ENCODE results near the gene RNASEL.

The RNASEL gene

DNA sequence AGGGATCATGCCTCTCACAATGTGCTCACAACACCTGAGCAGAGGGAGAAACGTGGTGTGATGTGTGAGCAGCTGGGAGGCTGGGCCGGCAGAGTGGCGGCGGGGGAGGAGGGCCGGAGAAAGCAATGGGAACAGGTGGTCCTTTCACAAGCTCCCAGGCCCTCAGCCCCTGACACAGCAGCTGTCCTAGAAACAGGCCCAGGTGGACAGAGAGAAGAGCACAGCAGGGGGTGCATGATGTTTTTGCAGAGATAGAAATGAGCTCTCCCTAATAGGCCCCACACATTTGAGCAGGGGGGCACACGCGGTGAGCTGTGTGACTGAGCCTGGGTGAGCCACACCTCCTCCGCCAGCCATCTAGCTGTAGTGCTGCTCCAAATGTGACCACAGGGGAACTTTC, 22.7 kb upstream of the RNASEL start:
- Histone ChIP-seq H2AFZ (no peak overlapping the region), H3K4me2 (ENCODE audit: low read length) (no peak overlapping the region), H3K79me2 (no peaks in the 10 kb centered on the region), H3K9ac (no peak overlapping the region), H3K27ac (no peak overlapping the region), H3K4me1 (no peaks in the 10 kb centered on the region), H3K27me3 (ENCODE audit: control insufficient read depth, insufficient read depth, low read length) (no peaks in the 10 kb centered on the region), H3K36me3 (ENCODE audit: control insufficient read depth, insufficient read depth, low read length) (no peaks in the 10 kb centered on the region), H3K4me3 (ENCODE audit: low read depth, low read length) (no peak overlapping the region), H3K9me3 (ENCODE audit: control insufficient read depth, low read length) (no peaks in the 10 kb centered on the region)
- TF ChIP-seq, protein P1, sequence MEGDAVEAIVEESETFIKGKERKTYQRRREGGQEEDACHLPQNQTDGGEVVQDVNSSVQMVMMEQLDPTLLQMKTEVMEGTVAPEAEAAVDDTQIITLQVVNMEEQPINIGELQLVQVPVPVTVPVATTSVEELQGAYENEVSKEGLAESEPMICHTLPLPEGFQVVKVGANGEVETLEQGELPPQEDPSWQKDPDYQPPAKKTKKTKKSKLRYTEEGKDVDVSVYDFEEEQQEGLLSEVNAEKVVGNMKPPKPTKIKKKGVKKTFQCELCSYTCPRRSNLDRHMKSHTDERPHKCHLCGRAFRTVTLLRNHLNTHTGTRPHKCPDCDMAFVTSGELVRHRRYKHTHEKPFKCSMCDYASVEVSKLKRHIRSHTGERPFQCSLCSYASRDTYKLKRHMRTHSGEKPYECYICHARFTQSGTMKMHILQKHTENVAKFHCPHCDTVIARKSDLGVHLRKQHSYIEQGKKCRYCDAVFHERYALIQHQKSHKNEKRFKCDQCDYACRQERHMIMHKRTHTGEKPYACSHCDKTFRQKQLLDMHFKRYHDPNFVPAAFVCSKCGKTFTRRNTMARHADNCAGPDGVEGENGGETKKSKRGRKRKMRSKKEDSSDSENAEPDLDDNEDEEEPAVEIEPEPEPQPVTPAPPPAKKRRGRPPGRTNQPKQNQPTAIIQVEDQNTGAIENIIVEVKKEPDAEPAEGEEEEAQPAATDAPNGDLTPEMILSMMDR (IDR thresholded peaks at IDR 0.05) = no peak

DNA sequence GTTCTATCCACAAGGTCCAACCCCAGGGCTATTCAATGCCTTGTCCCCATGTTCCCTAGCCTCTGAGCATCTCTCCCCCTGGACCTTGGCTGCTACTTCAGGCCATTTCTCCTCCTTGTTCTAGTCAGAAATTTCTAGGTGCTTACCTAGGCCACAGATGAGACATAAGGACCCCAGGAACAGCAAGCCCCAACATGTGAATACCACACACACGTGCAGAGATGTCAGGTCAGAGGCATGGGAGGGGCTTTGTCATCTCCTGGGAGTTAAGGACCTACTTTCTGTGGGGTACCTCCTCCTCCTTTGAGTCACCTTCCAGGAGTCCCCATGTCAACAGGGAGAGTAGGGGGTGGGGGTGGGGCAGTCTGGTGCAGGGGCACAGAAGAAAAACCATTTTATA, 22.3 kb upstream of the RNASEL start:
- no peaks in the 10 kb centered on the region for H3K27me3 ChIP-seq (ENCODE audit: control insufficient read depth, insufficient read depth, low read length)
- H2AFZ ChIP-seq = no peak overlapping the region
- H3K9me3 ChIP-seq (ENCODE audit: control insufficient read depth, low read length) = no peaks in the 10 kb centered on the region
- H3K4me3 ChIP-seq (ENCODE audit: low read depth, low read length) = no peak overlapping the region
- H3K4me1 ChIP-seq = no peaks in the 10 kb centered on the region
- H3K27ac ChIP-seq = no peak overlapping the region
- H3K4me2 ChIP-seq (ENCODE audit: low read length) = no peak overlapping the region
- H3K79me2 ChIP-seq = no peaks in the 10 kb centered on the region
- no peak overlapping the region for H3K9ac ChIP-seq
- TF ChIP-seq, protein P1 (IDR thresholded peaks at IDR 0.05) = no peak
- H3K36me3 ChIP-seq (ENCODE audit: control insufficient read depth, insufficient read depth, low read length) = no peaks in the 10 kb centered on the region

DNA sequence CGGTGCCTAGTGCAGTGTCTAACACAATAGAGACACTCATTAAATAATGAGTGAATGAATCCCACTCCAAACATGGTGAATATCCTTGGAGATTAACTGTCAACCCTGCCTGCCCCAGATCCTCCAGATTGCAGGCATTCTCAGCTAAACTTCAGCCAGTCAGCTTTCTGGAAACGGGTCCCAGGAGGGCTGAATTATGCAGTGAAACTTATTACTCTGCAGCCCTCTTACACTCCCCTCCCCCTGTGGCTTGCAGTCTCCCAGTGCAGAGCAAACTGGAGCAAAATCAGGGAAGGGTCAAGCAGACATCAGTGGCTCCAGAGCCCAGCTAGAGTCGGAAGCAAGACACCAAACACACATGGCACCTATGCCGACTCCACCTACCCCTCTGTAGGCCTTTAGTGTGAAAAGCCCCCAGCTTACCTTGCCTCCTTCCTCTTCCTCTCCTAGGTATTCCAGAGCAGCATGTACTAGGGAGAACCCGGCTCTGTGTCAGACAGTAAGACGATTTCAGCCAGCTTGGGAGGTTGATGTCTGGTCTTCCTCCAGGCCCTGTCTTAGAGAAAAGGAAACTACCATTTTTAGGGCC, 21.6 kb upstream of the RNASEL start:
- no peaks in the 10 kb centered on the region for H3K79me2 ChIP-seq
- TF ChIP-seq, protein P1 (IDR thresholded peaks at IDR 0.05) = no peak
- H3K9ac ChIP-seq = no peak overlapping the region
- no peaks in the 10 kb centered on the region for H3K27me3 ChIP-seq (ENCODE audit: control insufficient read depth, insufficient read depth, low read length)
- no peak overlapping the region for H3K4me3 ChIP-seq (ENCODE audit: low read depth, low read length)
- H3K27ac ChIP-seq = no peak overlapping the region
- no peaks in the 10 kb centered on the region for H3K36me3 ChIP-seq (ENCODE audit: control insufficient read depth, insufficient read depth, low read length)
- no peak overlapping the region for H3K4me2 ChIP-seq (ENCODE audit: low read length)
- no peaks in the 10 kb centered on the region for H3K9me3 ChIP-seq (ENCODE audit: control insufficient read depth, low read length)
- no peak overlapping the region for H2AFZ ChIP-seq
- H3K4me1 ChIP-seq = no peaks in the 10 kb centered on the region

DNA sequence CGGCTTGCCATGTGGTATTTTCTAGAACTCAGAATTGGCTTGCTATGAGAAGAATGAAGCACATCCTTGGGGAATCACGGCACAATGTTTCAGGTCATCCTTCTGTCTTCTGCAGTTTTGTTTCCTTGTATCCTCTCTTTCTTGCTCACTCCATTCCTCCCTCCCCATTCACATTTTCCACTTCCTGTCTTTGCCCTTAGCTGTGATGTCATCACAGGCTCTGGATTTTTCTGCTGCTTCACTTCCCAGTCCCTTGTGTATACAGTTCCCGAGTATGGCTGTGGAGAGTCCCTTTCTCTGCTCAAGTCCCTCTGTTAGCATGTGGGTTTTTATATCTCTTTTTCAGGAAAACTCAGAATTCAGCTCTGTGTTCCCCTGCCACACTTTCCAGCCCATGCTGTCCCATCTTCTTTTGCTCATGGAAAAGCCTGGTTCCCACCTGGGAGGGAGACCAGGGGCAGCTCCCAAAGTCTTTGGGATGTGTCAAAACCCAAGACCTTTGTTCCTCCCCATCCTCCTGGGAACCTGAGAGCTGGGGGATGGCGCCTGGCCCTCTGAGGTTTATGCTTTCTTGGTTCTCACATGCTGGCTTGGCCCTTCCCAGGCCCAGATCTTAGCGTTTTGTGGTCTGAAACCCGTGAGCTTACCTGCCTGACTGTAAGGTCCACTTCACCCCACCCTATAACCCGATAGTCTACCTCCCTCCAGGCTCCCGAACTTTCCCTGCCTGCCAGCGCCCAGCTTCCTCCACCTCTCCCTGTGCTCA, 20.0 kb upstream of the RNASEL start:
- Histone ChIP-seq H3K27ac (peak overlapping the region; percentile 29), H3K9ac (no peak overlapping the region), H3K4me3 (ENCODE audit: low read depth, low read length) (no peak overlapping the region), H2AFZ (no peak overlapping the region), H3K79me2 (no peaks in the 10 kb centered on the region), H3K9me3 (ENCODE audit: control insufficient read depth, low read length) (no peaks in the 10 kb centered on the region), H3K4me2 (ENCODE audit: low read length) (no peak overlapping the region), H3K36me3 (ENCODE audit: control insufficient read depth, insufficient read depth, low read length) (no peaks in the 10 kb centered on the region), H3K27me3 (ENCODE audit: control insufficient read depth, insufficient read depth, low read length) (no peaks in the 10 kb centered on the region), H3K4me1 (no peaks in the 10 kb centered on the region)
- TF ChIP-seq, protein P1 (IDR thresholded peaks at IDR 0.05) = no peak

DNA sequence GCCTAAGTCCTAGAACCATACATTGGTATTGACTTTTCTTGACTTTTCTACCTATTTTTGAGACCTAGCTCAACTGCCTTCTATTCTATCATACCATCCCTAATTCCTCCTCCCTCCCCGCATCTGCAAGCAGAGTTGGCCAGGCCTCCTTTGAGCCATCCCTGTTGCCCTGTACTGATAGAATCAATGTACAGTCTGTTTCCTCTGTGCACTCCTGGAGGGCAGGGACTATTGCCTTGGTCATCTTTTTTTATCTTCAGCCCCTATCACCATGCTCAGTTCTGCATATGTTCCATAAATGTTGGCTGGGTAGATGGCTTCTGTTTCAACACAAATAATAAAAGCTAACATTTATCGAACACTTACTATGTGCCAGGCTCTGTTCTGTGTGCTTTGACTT, 19.2 kb upstream of the RNASEL start:
- H3K36me3 ChIP-seq (ENCODE audit: control insufficient read depth, insufficient read depth, low read length) = no peaks in the 10 kb centered on the region
- no peak overlapping the region for H3K27ac ChIP-seq
- no peak overlapping the region for H2AFZ ChIP-seq
- no peak overlapping the region for H3K9ac ChIP-seq
- H3K4me3 ChIP-seq (ENCODE audit: low read depth, low read length) = no peak overlapping the region
- H3K4me2 ChIP-seq (ENCODE audit: low read length) = no peak overlapping the region
- H3K79me2 ChIP-seq = no peaks in the 10 kb centered on the region
- no peaks in the 10 kb centered on the region for H3K4me1 ChIP-seq
- H3K9me3 ChIP-seq (ENCODE audit: control insufficient read depth, low read length) = no peaks in the 10 kb centered on the region
- TF ChIP-seq, protein P1 (IDR thresholded peaks at IDR 0.05) = no peak
- H3K27me3 ChIP-seq (ENCODE audit: control insufficient read depth, insufficient read depth, low read length) = no peaks in the 10 kb centered on the region
